Activated CD4-positive, CD25-positive, alpha-beta regulatory T cell treated with anti-CD3 and anti-CD28 coated beads, Interleukin-2, amount 50 U/mL, for 16 hours (primary cell): ENCODE data around the gene RNF207.

ENCODE experiments used
- DNase-seq: peaks from one replicate; pipeline ENCODE4 v3.0.0-alpha.2; 2020; ENCODE audit warnings: low read depth, low spot score

RNF207 gene

GRCh38 chr1:6174621-6175410 is 31.1 kb upstream of the RNF207 start:
- DNase-seq: no peak

GRCh38 chr1:6175411-6175828 is 30.5 kb upstream of the RNF207 start:
- no peak for DNase-seq

GRCh38 chr1:6176779-6177178 is 29.1 kb upstream of the RNF207 start:
- DNase-seq: no peak

GRCh38 chr1:6177681-6178380 is 28.1 kb upstream of the RNF207 start:
- no peak for DNase-seq

- no peak for DNase-seq
Observed at GRCh38 chr1:6178751-6179563, 27.0 kb upstream of the RNF207 start.

- no peak for DNase-seq
Observed at GRCh38 chr1:6179564-6180175, 26.2 kb upstream of the RNF207 start.

GRCh38 chr1:6180268-6180706 is 25.6 kb upstream of the RNF207 start, which contains the start of gene CHD5:
Gene CHD5, minus strand, starts transcription at chr1:6180321. Its CDS starts 298 bp downstream, at chr1:6180023.
- DNase-seq: no peak

GRCh38 chr1:6180707-6181311 is 25.1 kb upstream of the RNF207 start:
- no peak for DNase-seq

- DNase-seq: no peak
Observed at GRCh38 chr1:6181347-6181770, 24.6 kb upstream of the RNF207 start.

- DNase-seq: no peak
Observed at GRCh38 chr1:6183520-6183989, 22.4 kb upstream of the RNF207 start.

GRCh38 chr1:6184083-6184783 is 21.7 kb upstream of the RNF207 start:
- no peak for DNase-seq

- DNase-seq: no peak
Observed at GRCh38 chr1:6185151-6185550, 20.8 kb upstream of the RNF207 start.

GRCh38 chr1:6185635-6186382 is 20.1 kb upstream of the RNF207 start:
- no peak for DNase-seq

- DNase-seq: no peak
Observed at GRCh38 chr1:6188466-6188865, 17.5 kb upstream of the RNF207 start.

GRCh38 chr1:6191968-6192367 is 14.0 kb upstream of the RNF207 start:
- no peak for DNase-seq

GRCh38 chr1:6197746-6198427 is 8.0 kb upstream of the RNF207 start:
- no peak for DNase-seq

- no peak for DNase-seq
Observed at GRCh38 chr1:6198646-6199297, 7.1 kb upstream of the RNF207 start.
